Measurements from ENCODE around the gene PLCL2.
A peak's percentile ranks its signal among the peaks of the same experiment; 100 is the strongest.

Gene PLCL2

DNA sequence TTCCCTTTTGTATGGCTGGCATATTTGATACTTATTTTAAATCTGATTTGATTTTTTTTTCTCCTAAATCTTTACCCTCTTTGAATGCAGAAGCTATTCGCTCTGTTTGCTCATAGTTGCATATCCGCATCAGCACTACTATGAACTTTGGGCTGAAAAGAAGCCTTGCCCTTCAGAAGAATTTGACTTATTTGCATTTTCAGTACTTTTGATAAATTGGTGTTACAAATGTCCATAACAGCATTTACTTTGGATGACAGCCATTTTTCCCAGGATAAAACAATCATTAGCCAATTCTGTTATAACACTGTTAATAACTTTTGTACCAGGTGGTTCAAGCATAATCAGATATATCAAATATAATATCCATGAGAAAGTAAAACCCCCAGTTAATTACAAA lies 129.5 kb downstream of the PLCL2 start:
- DNase-seq = no peak

DNA sequence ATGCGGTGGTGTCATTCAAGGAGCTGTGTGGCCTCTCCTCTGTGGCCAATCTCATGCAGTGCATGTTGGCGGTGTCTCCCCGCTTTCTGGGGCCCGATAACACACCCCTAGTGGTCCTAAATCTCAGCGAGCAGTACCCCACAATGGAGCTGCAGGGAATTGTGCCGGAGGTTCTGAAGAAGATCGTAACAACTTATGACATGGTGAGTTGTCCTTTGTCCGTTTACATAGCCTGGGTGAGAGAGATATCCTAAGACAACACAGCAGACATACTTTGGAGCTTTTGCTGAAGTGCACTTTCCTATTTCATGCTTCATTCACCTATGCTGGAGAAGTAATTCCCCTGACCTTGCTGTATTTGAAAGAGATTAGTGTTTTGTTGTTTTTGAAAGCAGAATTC lies 130.0 kb downstream of the PLCL2 start:
- no peak for DNase-seq

DNA sequence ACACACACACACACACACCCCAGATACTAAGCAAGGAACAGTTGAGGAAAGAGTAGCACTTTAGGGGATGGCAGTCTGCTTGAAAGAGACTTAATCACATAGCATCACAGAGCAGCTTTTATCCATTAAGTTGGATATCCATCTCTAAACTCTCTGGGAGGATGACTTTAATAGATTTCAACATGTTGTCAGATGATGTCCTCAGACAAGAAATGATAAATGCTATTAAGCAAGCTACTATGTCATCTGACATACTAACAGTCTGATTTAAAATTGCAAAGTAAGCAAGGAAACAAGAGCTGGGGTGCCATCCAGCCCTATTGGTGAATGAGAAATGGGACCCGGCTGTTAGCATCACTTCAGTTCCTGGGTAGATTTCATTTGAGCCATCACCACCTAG lies 136.9 kb downstream of the PLCL2 start:
- DNase-seq = no peak

DNA sequence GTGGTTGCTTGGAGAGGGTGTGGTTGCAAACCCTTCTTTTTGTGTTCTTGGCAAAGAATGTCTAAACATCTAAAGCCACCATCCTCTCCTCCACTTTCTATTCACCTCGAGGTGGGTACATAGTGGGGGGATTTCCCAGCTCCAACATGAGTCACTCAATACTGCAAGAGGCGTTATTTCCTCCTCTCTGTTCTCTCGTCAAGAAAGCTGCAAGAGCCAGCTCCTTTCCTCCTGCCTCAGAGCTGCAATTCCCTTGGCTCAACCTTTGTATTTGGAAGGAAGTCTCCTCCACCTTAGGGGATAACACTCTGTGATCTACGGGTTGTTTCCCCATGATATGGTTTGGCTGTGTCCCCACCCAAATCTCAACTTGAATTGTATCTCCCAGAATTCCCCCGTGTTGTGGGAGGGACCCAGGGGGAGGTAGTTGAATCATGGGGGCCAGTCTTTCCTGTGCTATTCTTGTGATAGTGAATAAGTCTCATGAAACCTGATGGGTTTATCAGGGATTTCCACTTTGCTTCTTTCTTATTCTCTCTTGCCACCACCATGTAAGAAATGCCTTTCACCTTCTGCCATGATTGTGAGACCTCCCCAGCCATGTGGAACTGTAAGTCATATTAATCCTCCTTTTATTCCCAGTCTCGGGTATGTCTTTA lies 138.4 kb downstream of the PLCL2 start:
- DNase-seq = peak; percentile 5

DNA sequence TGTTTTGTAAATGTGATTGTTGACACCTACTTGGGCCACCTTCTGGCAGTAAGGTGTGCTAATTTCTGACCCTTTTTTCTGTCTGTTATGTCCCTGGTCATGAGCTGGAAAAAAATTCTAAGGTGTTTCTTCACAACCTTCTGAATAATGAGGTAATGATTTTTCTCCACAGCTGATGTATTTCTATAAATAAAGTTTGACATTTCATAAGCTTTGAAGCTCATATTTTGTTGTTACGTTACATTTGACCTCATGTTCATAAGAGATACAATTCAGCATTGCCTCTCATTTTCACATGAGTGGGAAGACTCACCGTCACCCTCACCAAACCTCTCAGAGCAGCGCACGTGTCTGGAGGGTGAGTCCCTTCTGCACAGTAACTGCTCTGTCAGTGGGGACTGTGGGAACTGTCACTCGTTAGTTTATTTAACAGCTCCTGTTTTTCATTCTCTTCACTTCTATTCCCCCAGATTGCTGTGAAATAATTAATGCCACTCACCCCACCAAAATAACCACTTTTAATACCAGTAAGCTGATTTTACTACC lies 140.9 kb downstream of the PLCL2 start:
- DNase-seq = no peak

DNA sequence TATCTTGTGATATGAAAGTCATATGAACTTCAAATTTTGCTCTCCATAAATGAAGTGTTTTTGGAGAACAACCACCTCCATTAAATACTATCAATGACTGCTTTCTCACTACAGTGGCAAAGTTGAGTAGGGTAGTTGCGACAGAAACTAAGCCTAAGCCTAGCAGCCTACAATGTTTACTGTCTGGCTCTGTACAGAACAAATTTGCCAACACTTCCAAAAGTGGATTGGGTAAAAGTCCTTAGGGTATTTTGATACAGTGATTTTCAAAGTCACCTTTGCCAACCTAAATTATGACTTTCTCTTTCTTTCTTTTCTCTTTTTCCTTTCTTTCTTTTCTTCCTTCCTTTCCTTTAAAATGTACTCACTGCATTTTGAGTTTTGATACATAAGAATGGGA lies 142.6 kb downstream of the PLCL2 start:
- no peak for DNase-seq

DNA sequence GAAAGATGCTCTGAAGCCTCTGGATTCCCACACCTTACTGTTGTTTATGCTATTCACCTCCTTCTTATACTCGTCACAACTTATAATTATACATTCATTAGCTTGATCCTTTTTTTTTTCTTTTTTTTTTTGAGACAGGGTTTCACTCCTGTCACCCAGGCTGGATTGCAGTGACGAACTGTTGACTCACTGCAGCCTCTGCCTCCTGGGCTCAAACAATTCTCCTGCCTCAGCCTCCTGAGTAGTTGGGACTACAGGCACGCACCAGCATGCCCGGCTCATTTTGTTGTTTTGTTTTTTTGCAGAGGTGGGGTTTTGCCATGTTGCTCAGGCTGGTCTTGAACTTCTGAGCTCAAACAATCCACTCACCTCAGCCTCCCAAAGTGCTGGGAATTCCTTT lies 143.6 kb downstream of the PLCL2 start:
- no peak for DNase-seq

DNA sequence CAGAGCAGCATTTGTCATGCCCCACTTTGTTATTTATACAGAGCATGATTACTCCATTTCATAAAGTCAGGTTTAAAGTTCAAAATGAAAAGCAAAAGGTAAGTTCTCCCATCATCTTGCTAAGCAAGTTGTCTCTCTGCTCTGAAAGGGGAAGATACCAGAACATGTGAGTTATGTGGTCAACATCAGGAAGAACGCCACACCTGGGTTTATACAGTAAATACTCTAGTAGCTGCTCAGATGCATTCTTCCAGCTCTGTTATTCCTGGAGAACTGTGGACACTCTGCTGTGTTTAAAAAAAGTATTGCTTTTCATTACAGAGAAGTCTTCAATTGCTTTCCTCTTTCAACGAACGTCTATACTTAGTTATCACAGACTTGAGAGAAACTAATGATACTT lies 145.7 kb downstream of the PLCL2 start:
- no peak for DNase-seq

DNA sequence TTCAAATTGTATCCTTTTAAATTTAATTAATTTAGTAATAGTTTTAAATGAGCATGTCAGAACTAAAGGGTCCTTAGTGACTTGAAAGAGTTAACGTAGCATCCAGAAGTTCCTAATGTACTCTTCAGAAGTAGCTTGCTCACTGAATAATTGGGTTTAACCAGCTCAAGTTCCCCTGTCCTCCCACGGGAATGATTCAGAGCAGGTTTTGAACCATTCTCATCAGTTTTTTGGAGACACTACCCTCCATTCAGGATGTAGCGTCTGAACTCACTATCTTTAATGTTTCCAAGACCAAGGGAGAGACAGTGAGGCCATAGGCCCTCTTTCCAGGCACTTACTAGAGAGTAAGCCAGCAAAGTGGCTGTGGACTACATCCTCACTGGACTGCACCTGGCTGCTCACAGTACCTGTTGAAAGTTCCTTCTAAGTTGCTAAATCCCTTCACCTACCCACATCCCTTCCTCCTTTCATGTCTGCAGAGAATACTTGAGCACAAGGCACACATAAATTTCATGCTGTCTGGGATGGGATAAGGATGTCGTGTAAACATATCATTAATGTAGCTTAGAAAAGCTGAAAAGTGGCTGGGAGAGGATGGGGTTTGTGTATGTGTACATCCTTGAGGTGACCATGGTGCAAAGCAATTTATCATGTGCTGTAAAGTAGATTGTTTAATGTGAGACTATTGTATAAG lies 146.3 kb downstream of the PLCL2 start:
- no peak for DNase-seq

DNA sequence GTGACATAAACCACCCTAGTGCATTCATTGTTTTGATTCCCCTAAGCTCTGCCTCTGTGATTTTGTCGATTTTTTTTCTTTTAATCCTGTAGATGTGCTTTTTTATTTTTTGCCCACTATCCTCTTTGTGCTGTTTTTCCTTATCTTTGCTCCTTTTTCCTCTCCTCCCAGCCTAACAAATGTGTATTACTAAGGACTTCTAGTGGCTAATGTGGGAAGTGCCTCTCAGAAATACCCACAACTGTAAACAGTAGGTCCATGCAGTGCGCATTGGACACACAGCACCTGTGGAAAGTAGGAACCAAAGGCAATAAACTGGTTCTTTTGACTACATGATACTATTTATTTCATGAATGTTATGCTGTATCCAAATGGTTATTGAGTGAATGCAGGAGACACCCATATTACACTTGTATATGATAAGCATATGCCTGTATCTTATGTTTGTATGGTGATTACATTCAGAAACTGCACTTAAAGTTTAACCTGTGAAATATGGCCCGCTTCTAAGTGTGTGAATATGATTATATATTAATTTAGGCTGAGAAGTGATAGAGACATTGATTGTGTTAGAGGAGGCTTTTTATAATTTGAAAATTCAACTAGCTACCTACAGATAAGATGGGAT lies 147.8 kb downstream of the PLCL2 start:
- DNase-seq = no peak

DNA sequence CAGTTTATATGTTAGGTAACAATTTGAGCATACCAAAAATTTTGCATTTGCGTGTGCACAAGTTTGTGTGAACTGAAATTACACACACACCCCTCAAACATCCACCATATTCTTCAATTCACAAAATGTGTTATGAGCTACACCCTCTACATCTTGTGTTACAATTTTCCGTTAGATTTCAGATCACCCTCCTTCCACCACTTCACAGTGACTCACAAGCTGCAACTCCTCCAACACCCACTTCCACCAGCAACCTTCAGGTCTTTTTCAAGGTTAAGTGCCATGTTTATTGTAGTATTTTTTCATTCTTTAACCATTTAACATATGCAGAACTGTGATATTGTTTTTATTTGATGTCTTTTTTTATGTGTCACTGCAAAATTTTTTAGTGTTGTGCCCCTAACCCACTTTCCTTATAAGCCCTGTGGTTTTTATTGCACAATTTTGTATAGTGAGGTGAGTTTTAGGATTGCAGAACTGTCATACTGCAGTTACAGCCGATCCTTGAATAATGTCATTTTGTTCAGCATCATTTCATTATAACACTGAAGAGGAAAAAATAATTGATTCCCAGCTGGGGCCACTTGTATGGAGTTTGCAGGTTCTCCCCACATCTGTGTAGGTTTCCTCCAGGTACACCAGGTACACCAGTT lies 148.9 kb downstream of the PLCL2 start:
- DNase-seq = no peak

DNA sequence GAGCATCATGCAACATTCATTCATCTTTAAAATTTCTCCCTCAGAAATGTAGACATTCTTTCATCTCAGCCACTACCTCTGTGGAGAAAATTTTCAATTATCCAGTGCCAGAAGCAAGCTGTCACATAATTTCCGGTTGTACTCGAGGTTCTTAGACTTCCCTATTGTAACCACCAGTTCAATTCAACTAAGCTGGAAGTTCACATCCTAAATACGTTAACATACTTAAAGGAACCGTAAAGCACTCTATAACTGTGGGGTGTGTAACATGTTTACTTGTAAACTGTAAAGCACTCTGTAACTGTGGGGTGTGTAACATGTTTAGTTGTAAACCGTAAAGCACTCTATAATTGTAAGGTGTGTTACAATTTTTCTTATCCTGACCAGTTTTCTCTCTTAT lies 150.3 kb downstream of the PLCL2 start:
- no peak for DNase-seq

DNA sequence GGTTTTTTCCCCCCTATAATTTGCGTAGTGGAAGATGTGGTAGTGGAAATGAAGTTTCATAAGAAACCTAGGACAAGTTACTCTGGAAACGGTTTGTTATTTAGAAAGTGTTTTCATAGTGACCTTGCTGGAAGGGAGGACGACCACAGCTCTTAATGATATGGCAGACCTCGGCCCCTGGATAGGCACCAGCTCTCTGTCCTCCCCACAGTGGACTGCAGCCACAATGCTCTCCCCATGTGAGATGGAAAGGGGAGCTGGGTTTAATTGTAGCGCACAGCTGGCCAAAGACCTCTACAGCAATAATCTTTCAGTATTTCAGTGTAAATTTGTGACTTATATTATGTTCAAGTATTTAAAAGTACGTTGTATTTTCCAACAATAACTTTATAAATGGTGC lies 151.2 kb downstream of the PLCL2 start:
- no peak for DNase-seq

DNA sequence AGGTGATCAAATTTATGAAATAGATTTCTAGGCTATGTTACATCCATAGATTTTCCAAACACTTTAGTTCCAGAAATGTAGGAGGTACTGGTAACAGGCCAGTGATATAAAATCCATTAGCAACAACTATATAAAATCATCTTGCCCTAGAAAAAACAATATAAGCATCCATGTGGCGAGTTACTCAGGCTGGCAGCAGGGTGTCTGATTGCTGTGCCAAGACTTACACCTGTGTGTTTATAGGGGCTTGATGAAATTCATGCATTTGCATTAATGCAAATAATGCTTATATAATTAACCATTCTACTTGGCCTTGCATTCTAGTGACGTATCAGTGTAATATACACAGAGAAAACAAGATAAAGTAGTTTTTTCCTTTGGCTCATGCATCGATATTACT lies 153.4 kb downstream of the PLCL2 start:
- no peak for DNase-seq

DNA sequence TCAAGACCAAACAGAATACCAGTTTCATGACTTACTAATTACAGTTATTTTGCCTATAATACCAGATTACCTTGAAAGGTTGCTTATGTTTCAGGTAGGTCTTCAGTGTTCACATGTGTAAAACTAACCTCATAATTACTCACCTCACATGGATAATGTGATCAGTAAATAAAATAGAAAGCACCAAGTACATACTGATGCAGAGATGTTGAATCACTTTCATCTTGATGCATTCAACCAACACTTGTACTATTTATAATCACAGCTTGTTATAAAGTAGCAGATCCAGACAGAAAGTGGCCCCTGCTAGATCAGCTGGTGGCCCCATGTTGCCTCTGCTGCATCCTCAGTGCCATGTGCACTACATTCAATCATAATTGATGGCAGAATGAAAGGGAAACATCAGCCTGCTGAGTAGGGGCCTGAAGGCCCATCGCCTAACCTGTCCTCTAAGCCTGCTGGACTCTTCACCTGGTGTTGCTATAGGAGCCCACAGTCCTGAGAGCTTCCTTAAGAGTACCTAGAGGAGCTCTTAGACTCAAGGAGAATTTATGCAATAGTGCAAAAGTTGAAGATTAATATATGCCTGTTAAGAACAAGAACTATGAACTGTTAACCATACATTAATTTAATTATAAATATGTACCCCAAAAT lies 154.3 kb downstream of the PLCL2 start:
- no peak for DNase-seq

DNA sequence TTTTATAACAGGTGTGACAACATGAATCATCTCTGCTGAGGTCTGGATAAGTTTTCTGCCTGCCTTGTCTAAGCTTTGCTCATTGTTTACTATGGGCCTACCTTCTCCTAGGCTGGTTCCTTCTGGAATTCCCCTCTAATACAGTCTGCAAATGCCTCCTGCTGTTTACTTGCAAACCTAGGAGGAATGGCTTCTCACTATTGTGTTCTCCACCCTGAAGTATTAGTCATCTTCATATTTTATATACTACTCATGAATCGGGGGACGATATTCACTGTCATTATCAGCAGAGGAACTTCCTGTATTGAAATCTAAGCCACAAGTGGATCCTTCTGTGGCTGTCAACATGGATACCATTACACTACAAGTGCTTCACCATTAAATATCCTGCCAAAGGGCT lies 154.8 kb downstream of the PLCL2 start:
- DNase-seq = no peak

DNA sequence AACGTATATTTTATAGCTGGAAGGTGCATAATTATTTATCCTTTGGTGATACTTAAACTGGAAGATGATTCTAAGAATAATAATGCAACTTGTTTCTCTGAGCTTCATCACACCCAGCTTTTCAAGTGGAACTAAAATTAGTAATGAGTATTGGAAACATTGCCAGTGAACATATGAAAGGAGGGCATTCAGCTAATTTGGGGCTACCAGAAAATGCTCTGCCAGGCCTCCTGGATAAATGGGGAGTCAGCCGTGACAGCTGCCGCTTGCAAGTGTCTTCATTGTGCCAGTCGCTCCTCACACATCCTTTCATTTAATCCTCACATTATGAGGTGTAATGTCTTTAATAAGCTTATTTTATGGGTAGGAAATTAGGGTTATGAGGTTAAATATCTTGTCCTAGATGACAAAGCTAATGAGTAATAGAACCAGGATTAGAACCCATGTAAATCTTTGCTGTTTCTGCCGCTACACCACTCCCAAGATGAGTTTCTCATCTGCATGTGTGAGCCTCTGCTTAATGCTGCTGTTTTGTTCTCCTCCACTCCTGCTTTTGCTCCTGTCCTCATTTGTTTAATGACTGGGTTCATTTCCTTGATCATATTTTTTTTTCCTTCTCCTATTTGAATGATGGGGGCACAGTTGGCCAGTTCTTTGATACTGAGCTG lies 155.7 kb downstream of the PLCL2 start:
- no peak for DNase-seq

DNA sequence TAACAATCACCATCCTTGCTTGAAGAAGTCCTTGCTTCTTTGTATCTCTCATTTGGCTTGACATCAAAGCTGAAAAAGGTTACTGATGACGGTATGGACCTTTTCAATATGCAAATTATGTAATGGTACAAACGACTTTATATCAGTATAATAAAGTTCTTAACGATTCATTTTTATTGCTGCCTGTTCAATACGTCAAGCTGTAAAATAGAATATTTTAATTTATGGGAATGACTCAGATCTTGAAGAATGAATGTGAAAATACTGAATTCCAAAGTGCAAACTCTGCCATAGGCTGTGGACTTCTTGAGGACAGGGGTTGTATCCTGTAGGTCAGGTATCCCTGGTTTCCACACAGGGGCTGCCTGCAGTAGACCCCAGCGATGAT lies 156.2 kb downstream of the PLCL2 start:
- no peak for DNase-seq

DNA sequence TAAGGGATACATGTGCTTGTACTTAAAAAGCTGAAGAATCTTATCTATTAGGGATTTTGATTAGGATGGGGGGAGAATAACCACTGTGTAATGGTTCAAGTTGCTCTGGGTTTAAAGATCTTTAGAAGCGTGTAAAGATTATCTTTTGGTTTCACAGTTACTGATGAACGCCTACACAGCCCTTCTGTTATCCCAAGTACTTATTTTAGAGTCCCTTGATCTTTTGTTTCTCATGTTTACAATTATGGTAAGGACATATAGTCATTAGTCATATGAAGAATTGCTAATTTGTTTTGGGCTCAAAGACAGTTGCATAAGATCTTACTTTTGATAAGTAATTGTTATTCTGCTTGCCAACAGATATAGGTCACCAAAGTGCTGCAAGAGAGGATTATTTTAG lies 160.1 kb downstream of the PLCL2 start:
- DNase-seq = no peak

DNA sequence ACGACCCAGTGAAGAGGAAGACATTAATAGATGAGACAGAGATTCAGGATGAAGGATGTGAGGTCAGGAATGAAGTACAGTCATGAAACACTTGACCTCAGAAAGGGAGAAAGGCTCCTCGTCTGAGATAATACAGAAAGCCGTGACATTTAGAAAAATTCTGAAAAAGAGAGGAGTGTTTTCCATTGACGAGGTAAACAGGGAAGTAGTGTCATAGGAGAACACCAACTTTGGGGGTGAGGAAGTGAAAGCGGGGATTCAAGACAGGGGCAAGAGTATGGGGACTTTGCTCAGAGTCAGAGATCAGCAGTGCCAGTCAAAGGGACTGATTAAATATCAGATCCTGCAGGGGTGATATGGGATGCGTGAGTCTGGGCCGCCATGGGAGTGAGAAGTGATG lies 160.9 kb downstream of the PLCL2 start:
- DNase-seq = no peak

DNA sequence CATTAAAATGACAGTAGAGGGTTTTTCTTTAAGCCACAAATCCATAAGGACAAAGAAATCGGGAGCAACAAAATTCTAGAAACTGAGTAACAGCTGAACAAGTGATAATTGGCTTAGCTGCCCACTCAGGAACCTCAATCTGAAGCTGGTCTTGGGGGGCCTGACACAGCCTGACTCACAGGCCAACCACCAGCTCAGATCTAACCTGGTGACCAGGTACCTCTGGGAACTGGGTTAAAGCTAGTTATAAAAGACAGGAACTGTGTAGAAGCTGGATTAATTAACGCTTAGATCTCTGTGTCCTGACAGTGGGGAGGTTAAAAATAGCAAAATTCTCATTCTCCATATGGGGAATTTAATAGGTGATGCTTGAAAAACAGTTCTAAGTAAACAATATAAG lies 161.9 kb downstream of the PLCL2 start:
- DNase-seq = no peak

DNA sequence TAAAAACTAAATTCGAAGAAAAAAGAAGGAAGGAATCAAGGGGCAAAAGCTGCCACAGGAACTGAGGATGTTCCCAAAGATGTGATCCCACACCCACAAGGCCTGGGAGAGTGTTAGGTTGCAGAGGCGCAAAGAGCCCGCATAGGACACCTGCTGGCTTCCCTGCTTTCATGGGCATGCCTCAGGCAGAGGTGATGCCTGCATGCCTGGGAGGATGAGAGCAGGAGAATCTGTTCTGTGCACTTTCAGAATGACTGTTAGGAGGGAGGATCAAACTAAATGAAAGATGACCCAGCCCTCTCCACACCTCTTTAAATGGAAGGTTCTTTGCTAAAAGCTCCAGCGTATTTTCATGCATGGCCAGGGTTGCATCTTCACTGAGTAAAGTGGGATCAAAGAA lies 162.4 kb downstream of the PLCL2 start:
- no peak for DNase-seq

DNA sequence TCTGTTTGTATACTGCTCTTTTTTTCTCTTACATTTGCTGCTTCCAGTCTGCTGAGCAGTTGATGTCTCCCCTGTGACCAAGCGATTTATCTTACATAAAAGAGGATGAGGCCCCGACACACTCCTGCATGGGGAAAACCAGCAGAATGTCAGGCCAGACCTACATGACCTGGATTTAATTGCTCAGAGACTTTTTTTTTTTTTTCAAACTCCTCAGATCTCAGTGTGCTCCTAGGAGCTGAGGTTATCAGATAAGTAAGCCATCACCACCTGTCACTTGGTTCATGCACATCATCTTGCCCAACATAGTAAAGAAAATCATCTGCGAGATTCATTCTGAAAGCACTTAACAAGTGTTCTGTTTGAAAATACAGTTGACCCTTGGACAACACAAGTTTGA lies 163.1 kb downstream of the PLCL2 start:
- DNase-seq = no peak

All from T-helper 9 cell (primary cell).